Mesendoderm (in vitro differentiated cells): ENCODE results near the gene SNAPC4.
"Not testable (repeated sequence)": the region's sequence is repeated elsewhere in the genome, so short reads cannot be mapped to it uniquely, and the experiment has no call there.

Experiments used
- DNase-seq: peaks from one replicate; pipeline ENCODE4 v3.0.0; 2013
- H2AK5ac ChIP-seq: 2 replicates; pipeline ENCODE4 v1.6.1; 2013; ENCODE audit warnings: low read length, inconsistent platforms
- H2BK120ac ChIP-seq: 2 replicates; pipeline ENCODE4 v1.6.1; 2013; ENCODE audit warnings: low read depth, mild to moderate bottlenecking, low read length, moderate library complexity, mixed read lengths
- H2BK15ac ChIP-seq: replicated peaks from 2 replicates; pipeline ENCODE4 v1.6.1; 2013; ENCODE audit warnings: low read depth, mild to moderate bottlenecking, moderate library complexity
- H2BK5ac ChIP-seq: 2 replicates; pipeline ENCODE4 v1.6.1; 2013; ENCODE audit warnings: low read length, inconsistent platforms
- H3K18ac ChIP-seq: 2 replicates; pipeline ENCODE4 v1.6.1; 2013; ENCODE audit warnings: mild to moderate bottlenecking, low read length, mixed read lengths
- H3K23ac ChIP-seq: one replicate; pipeline ENCODE4 v1.6.1; 2013; ENCODE audit warnings: low read length
- H3K27ac ChIP-seq: 2 replicates; pipeline ENCODE4 v1.5.1; 2013; ENCODE audit warnings: low read depth, mild to moderate bottlenecking, inconsistent platforms, low read length, moderate library complexity
- H3K27me3 ChIP-seq: 2 replicates; pipeline ENCODE4 v1.6.1; 2013; ENCODE audit warnings: low read length, control low read depth, mild to moderate bottlenecking, inconsistent platforms; ENCODE audit not compliant: insufficient read depth, poor library complexity
- H3K36me3 ChIP-seq: 2 replicates; pipeline ENCODE4 v1.6.1; 2013; ENCODE audit warnings: low read length, inconsistent platforms; ENCODE audit not compliant: control insufficient read depth, insufficient read depth
- H3K4ac ChIP-seq: one replicate; pipeline ENCODE4 v1.6.1; 2013; ENCODE audit warnings: low read depth, mild to moderate bottlenecking, low read length, moderate library complexity
- H3K4me1 ChIP-seq: 2 replicates; pipeline ENCODE4 v1.6.1; 2013; ENCODE audit warnings: low read depth, low read length, inconsistent platforms; ENCODE audit not compliant: control insufficient read depth
- H3K4me2 ChIP-seq: 2 replicates; pipeline ENCODE4 v1.6.1; 2013; ENCODE audit warnings: low read length
- H3K4me3 ChIP-seq: 2 replicates; pipeline ENCODE4 v1.5.1; 2013; ENCODE audit warnings: mild to moderate bottlenecking, low read length
- H3K56ac ChIP-seq: one replicate; pipeline ENCODE4 v1.6.1; 2013; ENCODE audit warnings: low read length
- H3K79me1 ChIP-seq: 2 replicates; pipeline ENCODE4 v1.6.1; 2013; ENCODE audit warnings: low read length, inconsistent platforms
- H3K79me2 ChIP-seq: 2 replicates; pipeline ENCODE4 v1.6.1; 2013; ENCODE audit warnings: mild to moderate bottlenecking, low read length; ENCODE audit not compliant: control insufficient read depth, insufficient read depth
- H3K9ac ChIP-seq: 2 replicates; pipeline ENCODE4 v1.6.1; 2013; ENCODE audit warnings: low read length, inconsistent platforms
- H4K5ac ChIP-seq: one replicate; pipeline ENCODE4 v1.6.1; 2013; ENCODE audit warnings: low read length
- H4K8ac ChIP-seq: one replicate; pipeline ENCODE4 v1.6.1; 2013; ENCODE audit warnings: low read depth, mild to moderate bottlenecking, control low read depth, low read length, moderate library complexity
- WGBS: extraction: QIAGEN DNeasy Blood & Tissue Kit; methylation state at CpG from one replicate; pipeline ENCODE4 v1.1.7; 2013; ENCODE audit warnings: low lambda C conversion rate, missing lambda C conversion rate; ENCODE audit not compliant: insufficient coverage; ENCODE audit errors: extremely low coverage; 5-methylcytosine and 5-hydroxymethylcytosine counted together

SNAPC4 gene

DNA sequence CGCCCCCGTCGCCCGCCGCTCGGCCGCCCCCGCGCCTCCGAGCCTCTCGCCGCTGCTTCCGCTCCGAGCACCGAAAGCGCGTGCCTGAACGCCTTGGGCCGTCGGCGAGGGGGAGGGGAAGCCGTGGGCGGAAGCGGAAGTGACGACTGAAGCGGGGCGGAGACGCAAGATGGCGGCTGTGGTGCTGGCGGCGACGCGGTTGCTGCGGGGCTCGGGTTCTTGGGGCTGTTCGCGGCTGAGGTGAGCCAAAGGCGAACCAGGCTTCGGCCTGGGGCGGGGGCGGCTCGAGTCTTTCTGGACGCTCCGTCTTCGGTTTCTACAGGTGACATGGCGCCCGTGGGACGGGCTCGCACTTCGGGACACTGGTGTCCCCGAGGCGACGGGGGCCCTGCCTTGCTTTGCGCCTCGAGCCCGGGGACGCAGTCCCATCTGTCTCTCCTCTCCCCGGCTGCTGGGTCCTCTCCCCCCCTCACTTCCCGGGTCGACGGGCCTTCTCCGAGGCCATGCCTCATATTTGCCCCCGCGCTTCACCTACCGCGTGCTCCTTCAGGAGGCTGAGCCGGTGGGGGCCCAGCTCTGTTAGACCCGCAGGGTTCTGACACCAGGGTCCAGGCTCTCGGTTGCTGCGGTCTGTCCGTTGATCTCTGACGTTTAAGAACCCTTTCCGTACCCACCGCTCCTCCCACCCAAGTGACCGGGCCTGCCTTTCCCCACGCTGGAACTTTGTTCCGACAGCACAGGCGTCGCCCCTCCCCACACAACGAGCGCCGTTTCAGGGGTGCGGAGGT lies 10.7 kb upstream of the SNAPC4 start, which contains the start of the genes ENTR1 and PMPCA:
ENTR1 (minus strand) TSS at position 115 of the 788 bp plus-strand sequence. CDS start 217 bp downstream, outside the sequence.
PMPCA (plus strand) TSS at position 159 of the 788 bp plus-strand sequence; CDS start at position 170, 11 bp downstream.
- Histone ChIP-seq H3K27me3 (no peaks in the 10 kb centered on the region), H2BK120ac (no peak within 1 kb of the TSS), H3K79me2 (peaks cover 42% of the 10 kb centered on the region), H4K8ac (no peak within 1 kb of the TSS), H3K27ac (peak within 1 kb of the TSS; percentile 30), H3K4ac (peak within 1 kb of the TSS; percentile 66), H3K23ac (peak within 1 kb of the TSS; percentile 97), H3K4me1 (peaks cover 5% of the 10 kb centered on the region), H4K5ac (no peak within 1 kb of the TSS), H3K56ac (peak within 1 kb of the TSS; percentile 95), H2BK5ac (peak within 1 kb of the TSS; percentile 55), H3K18ac (peak within 1 kb of the TSS; percentile 34), H3K4me3 (peak within 1 kb of the TSS; percentile 83), H3K9ac (peak within 1 kb of the TSS; percentile 91), H2AK5ac (no peak within 1 kb of the TSS), H2BK15ac (no peak within 1 kb of the TSS), H3K79me1 (peaks cover 31% of the 10 kb centered on the region), H3K4me2 (peak within 1 kb of the TSS; percentile 88), H3K36me3 (peaks cover 10% of the 10 kb centered on the region)
- peak; percentile 92 for DNase-seq
- no CpG with 5 or more reads among the region's 83 CpGs for WGBS

DNA sequence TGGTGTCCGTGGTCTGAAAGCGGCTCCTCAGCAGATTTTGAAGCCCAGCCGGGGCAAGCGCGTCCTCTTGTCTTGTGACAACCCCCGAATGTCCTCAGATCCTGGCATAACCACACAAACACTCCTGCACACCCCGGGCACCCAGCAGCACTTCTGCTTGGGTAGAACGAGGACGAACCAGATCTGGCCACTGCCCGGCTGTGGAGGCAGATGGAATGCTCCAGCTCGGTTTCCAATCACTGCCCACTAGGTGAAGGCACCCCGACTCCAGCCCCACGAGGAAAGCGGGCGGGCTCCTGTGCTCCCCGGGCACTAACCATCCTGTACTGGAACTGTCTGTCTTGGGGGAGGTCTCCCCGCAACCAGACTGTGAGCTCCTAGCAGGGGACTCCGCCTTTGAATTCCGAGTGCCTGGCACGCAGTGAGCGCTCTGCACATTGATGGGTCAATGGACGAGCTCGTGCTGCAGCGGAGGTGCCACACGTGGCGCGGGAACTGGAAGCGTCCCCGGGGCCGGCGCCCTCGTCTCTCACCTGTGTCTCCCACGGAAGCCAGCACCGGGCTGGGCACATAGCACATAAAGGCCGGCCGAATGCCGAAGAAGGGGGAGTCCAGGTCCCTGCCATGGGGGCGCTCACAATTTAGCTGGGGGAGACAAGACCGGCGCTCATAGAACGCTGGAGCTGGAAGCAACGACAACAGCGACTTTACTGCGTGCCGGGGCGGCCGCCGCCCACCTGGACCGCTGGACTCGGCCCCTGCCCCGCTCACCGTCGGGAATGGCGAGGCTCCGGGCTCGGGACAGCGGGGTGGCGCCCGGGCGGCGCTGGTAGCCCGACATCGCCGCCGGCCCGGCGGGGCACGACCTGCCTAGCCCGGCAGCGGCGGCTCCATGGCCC lies 9.8 kb upstream of the SNAPC4 start:
- H3K4me3 ChIP-seq, result peak overlapping the region; percentile 82
- H2BK15ac ChIP-seq, result no peak overlapping the region
- H3K79me1 ChIP-seq, result peaks cover 31% of the 10 kb centered on the region
- H3K23ac ChIP-seq, result peak overlapping the region; percentile 97
- peak overlapping the region; percentile 55 for H2BK5ac ChIP-seq
- WGBS, result no CpG with 5 or more reads among the region's 71 CpGs
- peaks cover 10% of the 10 kb centered on the region for H3K36me3 ChIP-seq
- H3K27me3 ChIP-seq, result no peaks in the 10 kb centered on the region
- no peak overlapping the region for H2AK5ac ChIP-seq
- H3K56ac ChIP-seq, result peak overlapping the region; percentile 95
- no peak overlapping the region for H4K5ac ChIP-seq
- H2BK120ac ChIP-seq, result no peak overlapping the region
- H3K79me2 ChIP-seq, result peaks cover 42% of the 10 kb centered on the region
- H3K4ac ChIP-seq, result peak overlapping the region; percentile 66
- H3K9ac ChIP-seq, result peak overlapping the region; percentile 91
- DNase-seq, result peak; percentile 44
- H3K4me1 ChIP-seq, result peaks cover 5% of the 10 kb centered on the region
- no peak overlapping the region for H4K8ac ChIP-seq
- H3K27ac ChIP-seq, result peak overlapping the region; percentile 30
- peak overlapping the region; percentile 88 for H3K4me2 ChIP-seq
- H3K18ac ChIP-seq, result peak overlapping the region; percentile 34

DNA sequence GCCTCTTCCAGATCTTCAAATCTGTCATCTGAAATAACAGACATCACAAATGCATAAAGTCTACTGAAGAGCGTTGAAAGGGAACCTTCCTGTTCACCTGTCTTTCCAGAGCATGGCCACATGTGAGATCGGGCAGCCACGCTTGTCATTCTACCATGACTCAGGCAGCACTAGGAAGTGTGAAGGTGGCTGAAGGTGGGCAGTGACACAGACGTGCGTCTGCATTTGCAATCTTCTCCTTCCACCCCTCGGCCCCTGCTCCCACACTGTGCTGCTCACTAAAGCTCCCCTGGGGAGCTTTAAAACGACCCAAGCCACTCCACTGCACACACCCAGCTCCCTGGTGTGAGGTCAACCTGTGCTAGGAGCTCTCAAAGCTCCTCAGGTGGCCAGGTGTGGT lies 7.9 kb upstream of the SNAPC4 start:
- H3K9ac ChIP-seq, result no peak overlapping the region
- no peak overlapping the region for H2BK5ac ChIP-seq
- WGBS, result no CpG with 5 or more reads among the region's 7 CpGs
- H2AK5ac ChIP-seq, result no peak overlapping the region
- DNase-seq, result no peak
- H3K56ac ChIP-seq, result no peak overlapping the region
- no peak overlapping the region for H4K5ac ChIP-seq
- peaks cover 5% of the 10 kb centered on the region for H3K36me3 ChIP-seq
- H2BK120ac ChIP-seq, result no peak overlapping the region
- no peak overlapping the region for H3K4me2 ChIP-seq
- H3K18ac ChIP-seq, result no peak overlapping the region
- H3K4ac ChIP-seq, result no peak overlapping the region
- no peak overlapping the region for H3K4me3 ChIP-seq
- H3K23ac ChIP-seq, result no peak overlapping the region
- no peak overlapping the region for H3K27ac ChIP-seq
- no peaks in the 10 kb centered on the region for H3K27me3 ChIP-seq
- no peak overlapping the region for H2BK15ac ChIP-seq
- H4K8ac ChIP-seq, result no peak overlapping the region
- H3K79me1 ChIP-seq, result peaks cover 22% of the 10 kb centered on the region
- H3K79me2 ChIP-seq, result peaks cover 34% of the 10 kb centered on the region
- H3K4me1 ChIP-seq, result peaks cover 5% of the 10 kb centered on the region

DNA sequence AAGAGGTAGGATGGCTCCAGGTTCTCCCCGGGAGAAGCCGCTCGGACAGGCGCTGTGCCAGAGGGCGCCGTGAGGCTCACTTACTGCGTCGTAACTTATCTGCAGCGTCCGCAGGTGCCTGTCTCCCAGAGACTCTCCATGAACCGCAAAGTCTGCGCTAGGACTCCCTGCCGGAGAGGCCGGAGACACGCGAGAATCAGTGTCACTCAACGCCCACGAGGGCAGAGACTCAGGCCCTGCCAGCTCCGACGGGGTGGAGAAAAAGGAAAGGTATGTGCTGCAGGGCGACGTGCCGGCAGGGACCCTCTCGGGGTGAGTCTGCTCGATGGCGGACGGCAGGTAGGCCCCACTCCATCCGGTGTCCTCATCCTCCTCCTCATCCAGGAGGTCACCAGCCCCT lies 7.1 kb upstream of the SNAPC4 start:
- not testable (repeated sequence) for H3K4me2 ChIP-seq, H2AK5ac ChIP-seq, H3K4me3 ChIP-seq, H3K36me3 ChIP-seq, DNase-seq, H2BK5ac ChIP-seq, H3K4ac ChIP-seq, H2BK120ac ChIP-seq, H3K27ac ChIP-seq, H4K5ac ChIP-seq, H3K4me1 ChIP-seq, H2BK15ac ChIP-seq, H3K18ac ChIP-seq, H3K9ac ChIP-seq, H3K27me3 ChIP-seq, H3K23ac ChIP-seq, H3K56ac ChIP-seq, H4K8ac ChIP-seq
- Histone ChIP-seq H3K79me2 (peaks cover 29% of the 10 kb centered on the region), H3K79me1 (peaks cover 19% of the 10 kb centered on the region)
- WGBS, result no CpG with 5 or more reads among the region's 28 CpGs

DNA sequence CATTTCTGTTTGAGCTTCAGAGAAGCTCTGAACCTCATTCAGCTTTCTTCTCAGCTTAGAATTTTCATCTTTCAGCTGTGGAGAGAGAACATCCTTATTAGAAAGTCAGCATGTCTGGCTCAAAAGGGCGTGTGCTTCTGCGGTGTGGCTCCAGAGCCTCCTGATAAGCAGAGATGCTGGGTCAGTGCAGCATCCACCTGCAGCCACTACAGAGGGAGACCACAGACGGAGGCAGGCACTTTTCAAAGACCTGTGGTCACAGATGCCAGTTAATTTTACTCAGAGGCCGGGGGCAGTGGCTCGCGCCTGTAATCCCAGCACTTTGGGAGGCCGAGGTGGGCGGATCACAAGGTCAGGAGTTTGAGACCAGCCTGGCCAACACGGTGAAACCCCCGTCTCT lies 5.9 kb upstream of the SNAPC4 start:
- not testable (repeated sequence) for H2BK120ac ChIP-seq, H3K4me3 ChIP-seq, H3K27me3 ChIP-seq, H3K4me2 ChIP-seq, H3K4ac ChIP-seq, H3K56ac ChIP-seq, H3K23ac ChIP-seq, H3K36me3 ChIP-seq, H3K18ac ChIP-seq, H2BK5ac ChIP-seq, H4K5ac ChIP-seq, H3K4me1 ChIP-seq, H2AK5ac ChIP-seq, H4K8ac ChIP-seq, H3K9ac ChIP-seq, H2BK15ac ChIP-seq, H3K27ac ChIP-seq, DNase-seq
- peaks cover 18% of the 10 kb centered on the region for H3K79me2 ChIP-seq
- H3K79me1 ChIP-seq, result peaks cover 11% of the 10 kb centered on the region
- WGBS, result no CpG with 5 or more reads among the region's 10 CpGs
